ENCODE data around the gene MVB12B.

GRCh38 chr9:126346031-126346430 is 19.4 kb downstream of the MVB12B start:
- TF ChIP-seq POLR2AphosphoS5 (IDR thresholded peaks at IDR 0.05; ENCODE audit: low read depth, low read length) (no peak), POLR2A (IDR thresholded peaks at IDR 0.05; ENCODE audit: borderline replicate concordance, extremely low read depth, insufficient read depth, insufficient read length) (no peak)
- TF ChIP-seq, protein P1, sequence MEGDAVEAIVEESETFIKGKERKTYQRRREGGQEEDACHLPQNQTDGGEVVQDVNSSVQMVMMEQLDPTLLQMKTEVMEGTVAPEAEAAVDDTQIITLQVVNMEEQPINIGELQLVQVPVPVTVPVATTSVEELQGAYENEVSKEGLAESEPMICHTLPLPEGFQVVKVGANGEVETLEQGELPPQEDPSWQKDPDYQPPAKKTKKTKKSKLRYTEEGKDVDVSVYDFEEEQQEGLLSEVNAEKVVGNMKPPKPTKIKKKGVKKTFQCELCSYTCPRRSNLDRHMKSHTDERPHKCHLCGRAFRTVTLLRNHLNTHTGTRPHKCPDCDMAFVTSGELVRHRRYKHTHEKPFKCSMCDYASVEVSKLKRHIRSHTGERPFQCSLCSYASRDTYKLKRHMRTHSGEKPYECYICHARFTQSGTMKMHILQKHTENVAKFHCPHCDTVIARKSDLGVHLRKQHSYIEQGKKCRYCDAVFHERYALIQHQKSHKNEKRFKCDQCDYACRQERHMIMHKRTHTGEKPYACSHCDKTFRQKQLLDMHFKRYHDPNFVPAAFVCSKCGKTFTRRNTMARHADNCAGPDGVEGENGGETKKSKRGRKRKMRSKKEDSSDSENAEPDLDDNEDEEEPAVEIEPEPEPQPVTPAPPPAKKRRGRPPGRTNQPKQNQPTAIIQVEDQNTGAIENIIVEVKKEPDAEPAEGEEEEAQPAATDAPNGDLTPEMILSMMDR (IDR thresholded peaks at IDR 0.05 in 2 of 3, conservative IDR thresholded peaks at IDR 0.05 in 1 of 3; ENCODE audit: borderline replicate concordance in 1 of 3, insufficient read depth in 1 of 3, low read depth in 2 of 3, low read length in 2 of 3): no peak

All from HCT116 (cell line).